ENCODE results near the gene RAPGEF2. TPM values are rescaled to one million over a fixed set of nuclear protein-coding genes. Genes with fewer than 3 reads are reported as not detected.

The RAPGEF2 gene
- total and polyA plus RNA-seq, 2 donors (not counting 3 experiments of a cell fraction or from before 2014, with no cell fraction given): 28.7 to 55.2 TPM

GRCh38 chr4:159096434-159096833, 6.4 kb upstream of the RAPGEF2 start:
- Histone ChIP-seq H3K4me1 (ENCODE audit: control insufficient read depth, extremely low read depth, insufficient read depth, low read length) (peaks cover 14% of the 10 kb centered on the region), H3K9me1 (replicated peaks; ENCODE audit: control insufficient read depth, extremely low read depth, insufficient read depth, low read length) (peaks cover 2% of the 10 kb centered on the region), H3K27me3 (ENCODE audit: control insufficient read depth in 2 of 2, insufficient read depth in 2 of 2, low read length in 2 of 2) (no peaks in the 10 kb centered on the region), H3K4me3 (replicated peaks in 1 of 3; ENCODE audit: insufficient read depth in 1 of 3, low read depth in 1 of 3, low read length in 3 of 3) (no peak overlapping the region), H3K27ac (ENCODE audit: insufficient read depth, low read depth, low read length) (no peak overlapping the region), H3K4me2 (ENCODE audit: insufficient read depth, low read length) (no peak overlapping the region), H3K9ac (replicated peaks; ENCODE audit: extremely low read depth, insufficient read depth, low read length) (no peak overlapping the region), H3K79me2 (ENCODE audit: control insufficient read depth, insufficient read depth, low read length) (no peaks in the 10 kb centered on the region), H3K36me3 (ENCODE audit: control insufficient read depth in 2 of 2, extremely low read depth in 1 of 2, insufficient read depth in 2 of 2, low read length in 2 of 2) (no peaks in the 10 kb centered on the region), H2AFZ (ENCODE audit: low read depth, low read length) (no peak overlapping the region), H4K20me1 (replicated peaks; ENCODE audit: control insufficient read depth, extremely low read depth, insufficient read depth, low read length) (no peaks in the 10 kb centered on the region), H3K9me3 (replicated peaks; ENCODE audit: control insufficient read depth, insufficient read depth, low read length) (no peaks in the 10 kb centered on the region)
- DNase-seq (ENCODE audit: low read depth, low spot score) (peak; percentile 62), FAIRE-seq (no peak)
- dilution Hi-C loops (cut with MboI; ENCODE audit: extremely low pct_ligation_motif_present, low sequenced_read_pairs): no loop called here
- intact Hi-C loops (cut with micrococcal nuclease): no loop called here
- ChIA-PET CTCF (interaction anchor here (1.1 to 2.6 kb wide), 5 partner anchors 13 to 240 kb away, joined by 3 to 7 read pairs (median 4); no protein-coding TSS in a partner anchor), POLR2A (no interaction called here)
- BruUV-seq (replicated peaks): no TSS peak
- TF ChIP-seq JUN (IDR thresholded peaks at IDR 0.05; ENCODE audit: borderline replicate concordance, insufficient read depth, insufficient read length, low read depth) (no peak), POLR2AphosphoS5 (IDR thresholded peaks at IDR 0.05; ENCODE audit: insufficient read depth, low read depth, low read length) (no peak), MAX (IDR thresholded peaks at IDR 0.05; ENCODE audit: insufficient read depth, insufficient read length) (no peak), GATA2 (IDR thresholded peaks at IDR 0.05; ENCODE audit: insufficient read depth, insufficient read length, low read depth, low read length) (no peak), MYC (IDR thresholded peaks at IDR 0.05; ENCODE audit: low read depth, low read length) (no peak), FOS (IDR thresholded peaks at IDR 0.05; ENCODE audit: borderline replicate concordance, insufficient read depth, low read length) (no peak), POLR2A (IDR thresholded peaks at IDR 0.05; ENCODE audit: low read depth, low read length) (no peak), EZH2 (IDR thresholded peaks at IDR 0.05; ENCODE audit: borderline replicate concordance, low read depth, low read length, severe bottlenecking) (no peak)
- TF ChIP-seq, protein P1, sequence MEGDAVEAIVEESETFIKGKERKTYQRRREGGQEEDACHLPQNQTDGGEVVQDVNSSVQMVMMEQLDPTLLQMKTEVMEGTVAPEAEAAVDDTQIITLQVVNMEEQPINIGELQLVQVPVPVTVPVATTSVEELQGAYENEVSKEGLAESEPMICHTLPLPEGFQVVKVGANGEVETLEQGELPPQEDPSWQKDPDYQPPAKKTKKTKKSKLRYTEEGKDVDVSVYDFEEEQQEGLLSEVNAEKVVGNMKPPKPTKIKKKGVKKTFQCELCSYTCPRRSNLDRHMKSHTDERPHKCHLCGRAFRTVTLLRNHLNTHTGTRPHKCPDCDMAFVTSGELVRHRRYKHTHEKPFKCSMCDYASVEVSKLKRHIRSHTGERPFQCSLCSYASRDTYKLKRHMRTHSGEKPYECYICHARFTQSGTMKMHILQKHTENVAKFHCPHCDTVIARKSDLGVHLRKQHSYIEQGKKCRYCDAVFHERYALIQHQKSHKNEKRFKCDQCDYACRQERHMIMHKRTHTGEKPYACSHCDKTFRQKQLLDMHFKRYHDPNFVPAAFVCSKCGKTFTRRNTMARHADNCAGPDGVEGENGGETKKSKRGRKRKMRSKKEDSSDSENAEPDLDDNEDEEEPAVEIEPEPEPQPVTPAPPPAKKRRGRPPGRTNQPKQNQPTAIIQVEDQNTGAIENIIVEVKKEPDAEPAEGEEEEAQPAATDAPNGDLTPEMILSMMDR (IDR thresholded peaks at IDR 0.05; ENCODE audit: extremely low read depth in 1 of 2, insufficient read depth in 1 of 2, low read depth in 1 of 2, low read length in 2 of 2): no peak
